ENCODE data around the gene SLC38A2. TPM values are rescaled to one million over a fixed set of nuclear protein-coding genes. Genes with fewer than 3 reads are reported as not detected.

The SLC38A2 gene
- total and polyA plus RNA-seq, 2 of the 4 experiments (the other 2 are of a cell fraction): 313 to 881 TPM

DNA sequence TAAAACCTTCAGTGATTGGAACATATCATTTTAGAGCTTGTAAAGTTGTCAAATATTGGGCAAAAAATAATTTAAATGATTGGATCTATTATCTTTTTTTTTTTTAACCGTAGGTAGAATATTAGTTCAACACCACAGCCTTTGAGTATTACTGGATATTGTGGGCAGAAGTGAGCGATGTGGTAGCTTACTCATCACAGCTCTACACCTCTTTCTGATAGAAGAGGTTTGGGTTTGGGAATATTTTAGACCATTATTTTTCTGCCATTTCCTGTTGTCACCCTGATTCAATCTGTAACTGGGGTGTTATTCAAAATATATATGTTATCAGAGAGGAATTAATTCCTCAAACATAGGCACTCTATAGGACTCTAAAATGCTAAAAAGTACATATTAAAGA, 34.8 kb upstream of the SLC38A2 start:
- H3K9me1 ChIP-seq (ENCODE audit: insufficient read depth, low read length): peaks cover 6% of the 10 kb centered on the region
- no peak overlapping the region for H3K27ac ChIP-seq (ENCODE audit: insufficient read depth, low read length)
- DNase-seq: no peak
- dilution Hi-C loops (cut with HindIII; ENCODE audit: low sequenced_read_pairs, unreplicated experiment): no loop called here
- H3K4me3 ChIP-seq (ENCODE audit: insufficient read depth, low read depth, low read length): no peak overlapping the region
- no peak overlapping the region for H3K9ac ChIP-seq (ENCODE audit: low read depth, low read length)
- no peak overlapping the region for H2AFZ ChIP-seq (replicated peaks; ENCODE audit: low read length, poor library complexity)
- H2BK20ac ChIP-seq (ENCODE audit: low read depth, low read length): no peak overlapping the region
- H2AK5ac ChIP-seq (ENCODE audit: low read depth, low read length): no peak overlapping the region
- CTCF ChIA-PET: no interaction called here
- TF ChIP-seq MXI1 (IDR thresholded peaks at IDR 0.05; ENCODE audit: borderline replicate concordance, low read depth, low read length) (no peak), SMC3 (IDR thresholded peaks at IDR 0.05; ENCODE audit: low read depth, low read length) (no peak), RCOR1 (IDR thresholded peaks at IDR 0.05; ENCODE audit: insufficient replicate concordance, low read length) (no peak), ELK1 (IDR thresholded peaks at IDR 0.05; ENCODE audit: borderline replicate concordance, low read depth, low read length) (no peak), BHLHE40 (IDR thresholded peaks at IDR 0.05; ENCODE audit: low read depth, low read length) (no peak), MAZ (IDR thresholded peaks at IDR 0.05; ENCODE audit: borderline replicate concordance, low read depth, low read length) (no peak), POLR2A (IDR thresholded peaks at IDR 0.05; ENCODE audit: low read depth, low read length) (no peak), NFE2L2 (IDR thresholded peaks at IDR 0.05; ENCODE audit: low read depth, low read length) (no peak), CEBPB (IDR thresholded peaks at IDR 0.05; ENCODE audit: low read depth, low read length) (no peak), MAFK (IDR thresholded peaks at IDR 0.05; ENCODE audit: low read depth, low read length) (no peak), USF2 (IDR thresholded peaks at IDR 0.05; ENCODE audit: low read depth, low read length) (no peak), FOS (IDR thresholded peaks at IDR 0.05; ENCODE audit: low read depth, low read length) (no peak), CHD1 (IDR thresholded peaks at IDR 0.05; ENCODE audit: low read depth, low read length) (no peak), RAD21 (IDR thresholded peaks at IDR 0.05; ENCODE audit: low read length) (no peak), RFX5 (IDR thresholded peaks at IDR 0.05; ENCODE audit: low read depth, low read length) (no peak)
- TF ChIP-seq, protein P1, sequence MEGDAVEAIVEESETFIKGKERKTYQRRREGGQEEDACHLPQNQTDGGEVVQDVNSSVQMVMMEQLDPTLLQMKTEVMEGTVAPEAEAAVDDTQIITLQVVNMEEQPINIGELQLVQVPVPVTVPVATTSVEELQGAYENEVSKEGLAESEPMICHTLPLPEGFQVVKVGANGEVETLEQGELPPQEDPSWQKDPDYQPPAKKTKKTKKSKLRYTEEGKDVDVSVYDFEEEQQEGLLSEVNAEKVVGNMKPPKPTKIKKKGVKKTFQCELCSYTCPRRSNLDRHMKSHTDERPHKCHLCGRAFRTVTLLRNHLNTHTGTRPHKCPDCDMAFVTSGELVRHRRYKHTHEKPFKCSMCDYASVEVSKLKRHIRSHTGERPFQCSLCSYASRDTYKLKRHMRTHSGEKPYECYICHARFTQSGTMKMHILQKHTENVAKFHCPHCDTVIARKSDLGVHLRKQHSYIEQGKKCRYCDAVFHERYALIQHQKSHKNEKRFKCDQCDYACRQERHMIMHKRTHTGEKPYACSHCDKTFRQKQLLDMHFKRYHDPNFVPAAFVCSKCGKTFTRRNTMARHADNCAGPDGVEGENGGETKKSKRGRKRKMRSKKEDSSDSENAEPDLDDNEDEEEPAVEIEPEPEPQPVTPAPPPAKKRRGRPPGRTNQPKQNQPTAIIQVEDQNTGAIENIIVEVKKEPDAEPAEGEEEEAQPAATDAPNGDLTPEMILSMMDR (conservative IDR thresholded peaks at IDR 0.05; ENCODE audit: low read depth, low read length): no peak
- H3K9me3 ChIP-seq (ENCODE audit: control insufficient read depth, insufficient read depth, low read length): no peaks in the 10 kb centered on the region
- H3K56ac ChIP-seq (ENCODE audit: extremely low read depth, insufficient read depth, low read length): no peak overlapping the region
- no peak overlapping the region for H2AK9ac ChIP-seq (replicated peaks; ENCODE audit: low read depth, low read length, poor library complexity)
- no peak overlapping the region for H3K4ac ChIP-seq (ENCODE audit: low read depth, low read length)
- H3K14ac ChIP-seq (replicated peaks; ENCODE audit: low read depth, low read length): no peak overlapping the region
- H3K18ac ChIP-seq (ENCODE audit: low read depth, low read length): no peak overlapping the region
- no peak overlapping the region for H4K8ac ChIP-seq (ENCODE audit: low read depth in 2 of 2, low read length in 2 of 2)
- POLR2A ChIA-PET (ENCODE audit: unreplicated experiment): no interaction called here
- H2BK15ac ChIP-seq (ENCODE audit: low read depth, low read length): no peak overlapping the region
- intact Hi-C loops (cut with micrococcal nuclease): no loop called here
- peaks cover 18% of the 10 kb centered on the region for H3K4me1 ChIP-seq (ENCODE audit: control insufficient read depth, insufficient read depth, low read length)
- H4K5ac ChIP-seq (ENCODE audit: low read depth, low read length): no peak overlapping the region
- no peak overlapping the region for H3K4me2 ChIP-seq (ENCODE audit: low read depth, low read length)
- no peaks in the 10 kb centered on the region for H4K20me1 ChIP-seq (ENCODE audit: insufficient read depth, low read length)
- H4K91ac ChIP-seq (ENCODE audit: insufficient read depth, low read depth, low read length): no peak overlapping the region
- in situ Hi-C loops (cut with MboI; ENCODE audit: low sequenced_read_pairs): no loop called here
- ATAC-seq (ENCODE audit: low read depth): no peak
- BruUV-seq (replicated peaks): no TSS peak
- no peak overlapping the region for H3K23ac ChIP-seq (ENCODE audit: low read depth, low read length)
- no peak overlapping the region for H2BK5ac ChIP-seq (ENCODE audit: low read depth, low read length, poor library complexity, severe bottlenecking)
- peaks cover 6 to 13% of the 10 kb centered on the region in 2 experiments; a peak in 3 of 4 replicates for H3K79me1 ChIP-seq (ENCODE audit: low read depth in 1 of 2, low read length in 2 of 2)
- H3K27me3 ChIP-seq (ENCODE audit: control insufficient read depth, insufficient read depth, low read length): no peaks in the 10 kb centered on the region
- no CpG with 5 or more reads among the region's 2 CpGs for WGBS, 2 experiments (ENCODE audit: extremely low coverage in 2 of 2, insufficient read length in 1 of 2)
- no peak overlapping the region for H2BK120ac ChIP-seq (ENCODE audit: low read depth, low read length)
- no peaks in the 10 kb centered on the region for H3K36me3 ChIP-seq (ENCODE audit: control insufficient read depth, insufficient read depth, low read length)

Measured in IMR-90 (cell line).